HG03159 (cell line): ENCODE data around the gene CTCFL.

Experiments used
- ATAC-seq: cut with Tn5 transposase; IDR thresholded peaks from one replicate; pipeline ENCODE4 v1.9.1; 2021; ENCODE audit warnings: mild to moderate bottlenecking, moderate library complexity; ENCODE audit not compliant: unreplicated experiment

CTCFL gene

GRCh38 chr20:57537822-57538221 lies 12.9 kb upstream of the CTCFL start:
- ATAC-seq, result no peak

- ATAC-seq, result no peak
These were observed 12.1 kb upstream of the CTCFL start for GRCh38 chr20:57536771-57537724.

DNA sequence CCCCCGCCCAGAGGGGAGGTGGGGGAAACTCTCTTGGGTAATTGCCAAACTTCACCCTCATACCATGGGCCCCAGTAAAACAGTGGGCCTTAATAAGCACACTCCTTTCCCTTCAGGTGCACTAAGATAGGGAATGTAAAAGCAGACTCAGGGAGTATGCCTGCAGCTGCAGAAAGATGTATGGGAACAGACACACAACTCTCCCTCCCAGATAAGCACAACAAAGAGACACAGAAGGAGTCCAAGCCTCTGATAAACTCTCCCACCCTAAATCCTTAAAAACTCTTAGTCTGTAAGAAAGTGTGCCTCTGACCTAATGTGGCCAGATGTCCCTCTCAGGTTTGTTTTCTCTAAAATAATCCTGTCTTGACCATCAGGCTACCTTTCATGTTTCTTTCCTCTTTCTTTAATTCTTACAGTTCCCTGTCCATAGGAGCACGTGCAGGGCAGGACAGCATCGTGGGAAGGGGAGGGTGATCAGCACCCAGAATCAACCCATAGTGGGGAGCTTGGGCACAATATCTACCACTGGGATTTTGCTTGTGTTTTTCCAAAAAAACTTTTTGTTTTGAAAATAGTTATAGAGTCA lies 11.3 kb upstream of the CTCFL start:
- no peak for ATAC-seq

GRCh38 chr20:57535297-57535696 lies 10.4 kb upstream of the CTCFL start:
- ATAC-seq, result no peak

- no peak for ATAC-seq
These were observed 7.2 kb upstream of the CTCFL start for GRCh38 chr20:57532104-57532503.

- ATAC-seq, result no peak
These were observed 5.5 kb upstream of the CTCFL start for GRCh38 chr20:57530327-57530981.

DNA sequence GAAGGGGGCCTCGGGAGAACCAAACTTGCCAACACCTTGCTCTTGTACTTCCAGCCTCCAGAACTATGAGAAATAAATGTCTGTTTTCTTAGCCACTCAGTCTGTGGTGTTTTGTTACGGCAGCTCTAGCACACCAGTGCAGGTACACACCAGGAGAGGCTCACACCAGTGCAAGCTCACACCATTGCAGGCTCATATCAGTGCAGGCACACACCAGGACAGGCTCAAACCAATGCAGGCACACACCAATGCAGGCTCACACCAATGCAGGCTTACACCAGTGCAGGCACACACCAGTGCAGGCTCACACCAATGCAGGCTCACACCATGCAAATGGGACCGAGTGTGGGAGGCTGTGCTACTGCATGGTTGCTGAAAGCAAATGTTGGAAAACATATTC lies 4.9 kb upstream of the CTCFL start:
- no peak for ATAC-seq

- ATAC-seq, result no peak
These were observed 4.2 kb upstream of the CTCFL start for GRCh38 chr20:57529160-57529585.

DNA sequence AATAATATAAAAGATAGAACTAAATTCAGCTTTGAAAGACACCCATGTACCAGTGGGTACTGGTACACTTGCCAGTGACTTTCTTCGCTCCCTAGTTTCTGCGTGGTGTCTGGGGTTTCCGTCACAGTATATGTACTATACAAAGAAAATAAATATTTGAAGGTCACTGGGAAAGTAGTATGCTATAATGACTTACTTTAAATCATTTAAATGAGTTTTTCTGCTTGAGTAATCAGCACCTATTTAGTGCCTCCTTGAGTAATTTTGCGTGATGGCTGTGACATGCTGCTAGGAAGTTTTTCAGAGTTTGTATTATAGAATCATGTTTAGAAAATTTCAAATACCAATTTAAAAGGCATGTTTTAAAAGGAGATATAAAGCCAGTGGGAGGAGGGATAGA lies 3.2 kb upstream of the CTCFL start:
- no peak for ATAC-seq

DNA sequence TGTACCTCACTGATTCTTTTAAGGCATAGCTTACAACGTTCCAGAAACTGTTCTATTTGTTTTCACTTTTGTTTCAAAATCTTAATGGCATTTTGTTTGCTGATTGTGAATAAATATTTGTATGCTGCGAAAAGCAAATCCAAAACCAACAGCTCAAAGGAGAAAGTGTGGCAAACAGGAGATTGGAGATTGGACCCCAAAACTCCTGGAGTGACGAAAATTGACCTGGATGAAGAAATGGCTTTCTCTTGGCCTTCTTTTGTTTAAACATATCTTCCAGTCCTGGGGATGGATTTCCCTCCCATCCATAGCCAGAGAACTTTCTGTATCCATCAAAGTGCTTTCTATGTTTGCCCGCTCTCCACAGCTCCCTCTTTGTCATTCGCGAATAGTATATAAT lies 2.8 kb upstream of the CTCFL start:
- ATAC-seq, result no peak

DNA sequence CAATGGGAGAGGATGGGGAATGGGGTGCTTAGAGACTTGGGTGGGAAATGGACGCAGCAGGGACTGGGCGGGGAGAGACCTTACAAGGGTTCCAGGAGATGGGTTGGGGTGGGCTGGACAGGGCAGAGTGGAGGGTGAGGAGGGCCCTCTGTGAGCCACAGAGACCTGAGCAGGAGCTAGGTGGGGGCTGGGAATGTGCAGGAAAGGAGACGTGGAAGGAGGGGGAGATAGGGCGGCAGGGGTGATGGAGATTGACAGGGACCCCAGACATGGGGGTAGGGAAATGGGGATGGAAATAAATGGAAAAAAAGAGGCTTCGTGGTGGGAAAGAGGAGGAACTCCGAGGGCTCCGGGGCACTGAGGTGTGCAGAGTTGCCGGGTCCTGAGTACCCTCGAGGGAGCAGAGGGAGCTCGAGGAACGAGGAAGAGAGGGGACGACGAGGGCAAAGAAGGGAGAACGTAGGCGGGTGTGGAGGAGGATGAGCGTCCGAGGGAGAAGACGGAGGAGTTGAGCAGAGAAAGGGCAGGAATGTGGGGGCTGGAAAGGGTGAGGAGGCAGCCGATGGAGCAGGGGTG lies 2.0 kb upstream of the CTCFL start:
- ATAC-seq, result no peak

- no peak for ATAC-seq
These were observed 1.3 kb upstream of the CTCFL start for GRCh38 chr20:57526087-57526884.

DNA sequence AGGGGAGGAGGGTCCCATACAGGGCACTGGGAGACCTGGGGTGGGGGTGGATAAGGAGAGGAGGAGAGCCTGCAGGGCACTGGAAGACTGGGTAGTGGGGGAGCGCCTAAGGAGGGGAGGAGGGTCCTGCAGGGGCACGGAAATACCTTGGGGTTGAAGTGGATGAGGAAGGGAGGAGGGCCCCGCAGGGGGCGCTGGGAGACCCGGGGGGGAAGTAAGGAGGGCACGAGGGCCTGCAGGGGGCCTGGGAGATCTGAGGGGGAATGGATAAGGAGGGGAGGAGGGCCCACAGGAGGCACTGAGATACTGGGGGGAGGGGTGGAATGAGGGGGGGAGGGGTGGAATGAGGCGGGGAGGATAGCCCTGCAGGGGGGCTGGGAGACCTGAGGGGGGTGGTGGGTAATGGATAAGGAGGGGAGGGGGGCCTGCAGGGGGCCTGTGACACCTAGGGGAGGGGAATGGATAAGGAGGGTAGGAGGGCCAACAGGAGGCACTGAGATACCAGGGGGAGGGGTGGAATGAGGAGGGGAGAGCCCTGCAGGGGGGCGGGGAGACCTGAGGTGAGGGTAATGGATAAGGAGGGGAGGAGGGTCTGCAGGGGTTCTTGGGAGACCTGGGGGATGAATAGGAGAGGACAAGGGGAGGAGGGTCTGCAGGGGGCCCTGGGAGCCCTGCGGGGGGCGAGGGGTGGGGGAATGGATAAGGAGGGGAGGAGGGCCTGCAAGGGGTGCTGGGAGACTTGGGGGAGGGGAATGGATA lies 567 bp upstream of the CTCFL start:
- ATAC-seq, result no peak

- no peak for ATAC-seq
These were observed 1.2 kb downstream of the CTCFL start for GRCh38 chr20:57523782-57524181.

- ATAC-seq, result no peak
These were observed 2.4 kb downstream of the CTCFL start for GRCh38 chr20:57522380-57523140.

DNA sequence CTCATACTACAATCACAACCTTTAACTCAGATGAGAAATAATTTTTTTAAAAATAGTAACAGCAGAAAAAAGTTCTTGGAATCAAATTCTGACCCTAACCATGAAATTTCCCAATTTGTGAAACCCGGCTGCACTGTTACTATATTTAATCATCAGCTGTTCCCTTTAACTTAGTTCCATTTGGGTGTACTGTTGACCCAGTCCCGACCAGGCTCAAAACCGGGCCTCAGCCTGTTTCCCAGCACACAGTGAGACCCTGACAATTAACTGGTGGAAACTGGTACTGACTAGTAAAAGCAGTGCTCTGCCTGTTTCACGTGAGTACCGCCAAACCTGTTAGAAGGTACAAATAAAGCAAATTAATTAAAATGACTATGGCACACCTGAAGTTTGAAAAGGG lies 7.0 kb downstream of the CTCFL start:
- ATAC-seq, result no peak

DNA sequence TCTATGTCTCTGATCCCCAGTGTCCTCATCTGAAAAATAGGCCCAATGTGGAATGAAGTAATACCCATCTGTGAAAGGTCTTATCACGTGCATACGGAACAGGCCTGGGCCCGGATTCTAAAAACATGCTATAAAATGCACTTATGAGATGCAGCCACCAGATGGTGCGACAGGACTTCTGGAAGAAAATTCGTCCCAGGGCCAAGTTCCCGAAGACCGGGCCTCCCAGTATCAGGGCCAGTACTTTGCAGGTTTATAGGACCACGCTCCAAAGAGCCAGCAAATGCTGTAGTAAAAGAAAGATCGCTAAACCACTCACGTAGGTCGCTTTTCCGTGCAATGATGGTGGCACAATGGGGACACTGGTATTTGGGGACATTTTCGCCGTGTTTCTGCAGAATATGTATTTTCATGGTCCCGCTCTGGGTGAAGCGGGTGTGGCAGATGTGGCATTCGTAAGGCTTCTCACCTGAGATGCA lies 10.6 kb downstream of the CTCFL start:
- no peak for ATAC-seq

DNA sequence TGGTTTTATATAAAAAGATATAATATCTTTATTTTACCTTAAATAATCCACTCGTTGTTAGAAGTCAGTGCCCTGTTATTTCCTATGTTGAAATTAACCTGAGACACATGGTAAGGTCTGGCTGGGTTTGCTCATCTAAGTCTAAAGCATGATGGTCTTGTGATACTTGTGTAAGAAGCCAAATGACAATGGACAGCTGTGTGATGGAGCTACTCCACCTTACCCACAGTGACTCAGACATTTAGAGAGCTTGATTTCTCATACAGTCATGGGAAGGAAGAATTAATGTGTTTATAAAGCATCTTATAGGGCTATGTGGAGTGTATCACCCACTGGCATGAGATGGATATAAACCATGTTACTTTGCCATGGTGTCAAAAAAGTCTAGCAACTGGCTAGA lies 11.7 kb downstream of the CTCFL start:
- no peak for ATAC-seq

DNA sequence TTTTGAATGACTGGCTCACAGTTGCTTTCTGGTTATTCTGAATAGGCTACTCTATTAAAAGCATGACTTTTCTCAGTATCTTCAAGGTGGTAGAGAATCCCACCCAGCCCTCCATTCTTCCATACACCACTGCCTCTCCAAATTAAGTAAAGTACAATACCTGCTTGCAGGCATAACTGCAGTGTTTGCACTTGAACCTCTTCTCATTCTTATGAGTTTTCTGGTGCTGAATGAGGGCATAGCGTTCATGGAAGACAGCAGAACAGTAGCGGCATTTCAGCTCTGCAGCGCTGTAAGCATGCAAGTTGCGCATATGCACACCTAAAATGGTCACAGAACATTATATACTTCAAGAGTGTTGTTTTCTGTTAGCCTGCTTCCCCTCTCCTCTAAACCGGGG lies 12.5 kb downstream of the CTCFL start:
- no peak for ATAC-seq
